Activated CD4-positive, alpha-beta T cell treated with anti-CD3 and anti-CD28 coated beads for 36 hours (primary cell): ENCODE results near the gene PRKCA. TPM values are rescaled to one million over a fixed set of nuclear protein-coding genes. Genes with fewer than 3 reads are reported as not detected.
A peak's percentile ranks its signal among the peaks of the same experiment; 100 is the strongest.
"Not testable (repeated sequence)": the region's sequence is repeated elsewhere in the genome, so short reads cannot be mapped to it uniquely, and the experiment has no call there.

Experiments
- ATAC-seq: fragments of 200-7000 bp; cut with Tn5 transposase; one replicate; pipeline ENCODE4 v1.10.0; 2021; ENCODE audit warnings: mild to moderate bottlenecking, moderate library complexity
- CTCF ChIA-PET: fragments of 350-600 bp; sonication (Branson Sonifier 250); formaldehyde crosslinking; loops from one replicate; lab custom pipeline; 2021; ENCODE audit warnings: antibody characterized with exemption; lab: Charles Lee
- POLR2A ChIA-PET: fragments of 350-600 bp; sonication (Branson Sonifier 250); formaldehyde crosslinking; loops from one replicate; lab custom pipeline; 2021; ENCODE audit warnings: antibody characterized with exemption, inconsistent platforms; lab: Charles Lee
- DNase-seq: peaks from one replicate; pipeline ENCODE4 v3.0.0-alpha.2; 2020
- H3K27ac Mint-ChIP-seq: one replicate; pipeline ENCODE4 v1.8.0; 2021; ENCODE audit warnings: mixed read lengths
- H3K27me3 Mint-ChIP-seq: one replicate; pipeline ENCODE4 v1.8.0; 2021; ENCODE audit warnings: mixed read lengths
- H3K36me3 Mint-ChIP-seq: one replicate; pipeline ENCODE4 v1.8.0; 2021; ENCODE audit warnings: low read depth, mixed read lengths
- H3K4me1 Mint-ChIP-seq: one replicate; pipeline ENCODE4 v1.8.0; 2021; ENCODE audit warnings: mixed read lengths
- H3K4me3 Mint-ChIP-seq: one replicate; pipeline ENCODE4 v1.8.0; 2021; ENCODE audit warnings: mild to moderate bottlenecking, moderate library complexity, mixed read lengths
- H3K9me3 Mint-ChIP-seq: one replicate; pipeline ENCODE4 v1.8.0; 2021; ENCODE audit warnings: low read depth, mixed read lengths
- intact Hi-C, 2 experiments: fragments of 100-400 bp; cut with DNase I in 1 of 2; cut with micrococcal nuclease in 1 of 2; formaldehyde crosslinking; loops; one replicate each; pipeline versions ENCODE4 v1.14.2 to v1.15.1; 2022 to 2024; cut with DNase I, micrococcal nuclease
- total RNA-seq, 2 experiments: library from RNA; stranded (reverse); gene quantifications; one replicate each; pipeline ENCODE4 v1.2.3, GENCODE V29; 2021

PRKCA gene
- total RNA-seq, 2 experiments from 2014 or later, result 73.3 to 77.0 TPM

DNA sequence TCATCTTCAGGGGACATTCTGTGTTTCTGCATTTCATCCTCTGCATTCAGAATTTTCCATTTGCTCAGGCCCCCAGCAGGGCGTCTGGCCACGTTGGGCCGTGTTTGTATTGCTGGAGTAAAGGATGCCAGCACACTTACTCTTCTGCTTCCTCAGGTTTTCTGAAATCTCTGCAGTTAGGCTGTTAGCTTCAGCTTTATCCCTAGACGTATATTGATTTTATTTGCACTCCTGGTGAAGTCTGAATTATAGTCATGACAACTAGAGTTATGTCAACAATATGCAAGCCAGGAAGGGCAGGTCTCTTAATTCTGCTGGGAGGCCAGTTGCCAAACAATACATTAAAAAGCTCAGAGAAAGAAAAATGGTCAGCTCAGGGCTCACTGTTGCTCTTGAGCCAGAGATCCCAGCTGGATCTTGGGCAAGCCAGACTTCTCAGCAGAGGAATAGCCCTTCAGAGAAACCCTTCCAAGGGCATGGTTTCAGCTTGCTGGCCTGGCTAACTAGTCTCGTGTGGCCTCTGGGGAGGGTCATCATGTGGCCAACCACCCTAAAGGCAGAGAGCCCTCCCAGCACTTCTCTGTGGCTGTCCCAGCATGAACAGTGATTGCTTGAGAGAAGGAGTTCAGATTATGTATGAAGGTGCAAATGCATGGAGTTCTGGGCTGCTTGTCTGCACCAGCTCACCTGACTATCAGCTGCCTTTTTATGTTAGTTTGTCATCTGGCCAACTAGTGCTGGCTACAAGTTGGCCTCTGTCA is 422.3 kb downstream of the PRKCA start:
- DNase-seq (no peak), ATAC-seq (no peak)
- no peaks in the 10 kb centered on the region for H3K9me3 Mint-ChIP-seq
- POLR2A ChIA-PET, result no interaction called here
- H3K4me3 Mint-ChIP-seq, result no peak overlapping the region
- H3K4me1 Mint-ChIP-seq, result no peaks in the 10 kb centered on the region
- intact Hi-C loops, result no loop called here
- no peaks in the 10 kb centered on the region for H3K27me3 Mint-ChIP-seq
- CTCF ChIA-PET, result interaction anchor here (0.6 kb wide), 1 partner anchor 86 kb away, joined by 3 read pairs; no protein-coding TSS in a partner anchor
- peaks cover 4% of the 10 kb centered on the region for H3K36me3 Mint-ChIP-seq
- H3K27ac Mint-ChIP-seq, result no peak overlapping the region

DNA sequence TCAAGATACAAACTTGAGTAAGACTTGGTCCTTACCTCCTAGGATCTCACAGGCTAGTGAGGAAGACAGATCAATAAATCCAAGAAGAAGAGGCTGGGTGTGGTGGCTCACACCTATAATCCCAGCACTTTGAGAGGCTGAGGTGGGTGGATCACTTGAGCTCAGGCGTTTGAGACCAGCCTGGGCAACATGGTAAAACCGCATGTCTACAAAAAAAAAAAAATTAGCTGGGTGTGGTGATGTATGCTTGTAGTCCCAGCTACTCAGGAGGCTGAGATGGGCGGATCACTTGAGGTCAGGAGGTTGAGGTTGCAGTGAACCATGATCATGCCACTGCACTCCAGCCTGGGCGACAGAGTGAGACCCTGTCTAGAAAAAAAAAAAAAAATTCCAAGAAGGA is 423.0 kb downstream of the PRKCA start:
- H3K9me3 Mint-ChIP-seq, POLR2A ChIA-PET, H3K36me3 Mint-ChIP-seq, ATAC-seq, H3K27me3 Mint-ChIP-seq, intact Hi-C loops, H3K4me3 Mint-ChIP-seq, H3K27ac Mint-ChIP-seq, DNase-seq, H3K4me1 Mint-ChIP-seq: not testable (repeated sequence)
- CTCF ChIA-PET, result interaction anchor here (0.7 kb wide), 1 partner anchor 139 kb away, joined by 3 read pairs; no protein-coding TSS in a partner anchor

DNA sequence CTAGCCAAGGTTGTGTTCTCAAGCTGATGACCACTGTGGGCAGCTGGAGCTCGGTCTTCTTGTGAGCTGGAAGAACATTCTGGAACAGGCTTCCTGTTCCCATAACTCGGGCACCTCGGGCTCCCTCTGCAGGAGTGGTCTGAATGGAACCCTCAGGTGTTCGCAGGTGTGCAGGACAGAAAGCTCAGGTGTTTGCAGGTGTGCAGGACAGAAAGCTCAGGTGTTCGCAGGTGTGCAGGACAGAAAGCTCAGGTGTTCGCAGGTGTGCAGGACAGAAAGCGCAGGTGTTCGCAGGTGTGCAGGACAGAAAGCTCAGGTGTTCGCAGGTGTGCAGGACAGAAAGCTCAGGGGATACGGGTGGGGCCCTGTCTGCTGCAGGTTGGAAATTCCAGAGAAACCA is 423.5 kb downstream of the PRKCA start:
- no peak for DNase-seq
- H3K27ac Mint-ChIP-seq, result no peak overlapping the region
- no peaks in the 10 kb centered on the region for H3K27me3 Mint-ChIP-seq
- ChIA-PET CTCF (interaction anchor here (0.6 to 1.0 kb wide), 4 partner anchors 34 to 175 kb away, joined by 3 read pairs; no protein-coding TSS in a partner anchor), POLR2A (no interaction called here)
- H3K9me3 Mint-ChIP-seq, result no peaks in the 10 kb centered on the region
- intact Hi-C loops, result no loop called here
- H3K4me3 Mint-ChIP-seq, result no peak overlapping the region
- H3K4me1 Mint-ChIP-seq, result peaks cover 2% of the 10 kb centered on the region
- no peak for ATAC-seq
- H3K36me3 Mint-ChIP-seq, result peaks cover 6% of the 10 kb centered on the region

DNA sequence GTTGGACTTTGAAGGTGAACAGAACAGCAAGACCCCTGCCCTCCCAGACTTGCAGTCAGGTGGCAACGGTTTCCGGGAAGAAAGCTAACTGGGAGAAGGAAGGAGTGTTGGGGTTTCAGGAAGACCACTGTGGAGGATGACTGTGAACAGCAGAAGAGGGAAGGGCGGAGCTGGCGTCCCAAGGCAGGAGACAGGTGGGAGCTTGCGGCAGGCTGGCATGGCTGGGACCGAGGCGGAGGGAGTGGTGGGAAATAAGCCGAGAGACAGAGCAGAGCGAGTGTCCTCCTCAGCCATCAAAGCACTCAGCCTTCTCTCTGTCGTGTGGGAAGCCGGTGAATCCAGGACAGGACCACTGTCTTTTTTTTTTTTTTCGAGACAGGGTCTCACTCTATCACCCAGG is 424.0 kb downstream of the PRKCA start:
- intact Hi-C loops, result no loop called here
- H3K4me1 Mint-ChIP-seq, result peaks cover 2% of the 10 kb centered on the region
- H3K27ac Mint-ChIP-seq, result no peak overlapping the region
- no peaks in the 10 kb centered on the region for H3K9me3 Mint-ChIP-seq
- ChIA-PET CTCF (interaction anchor here (0.6 to 1.0 kb wide), 3 partner anchors 35 to 175 kb away, joined by 3 read pairs; no protein-coding TSS in a partner anchor), POLR2A (no interaction called here)
- H3K27me3 Mint-ChIP-seq, result no peaks in the 10 kb centered on the region
- DNase-seq (no peak), ATAC-seq (no peak)
- peaks cover 6% of the 10 kb centered on the region for H3K36me3 Mint-ChIP-seq
- H3K4me3 Mint-ChIP-seq, result no peak overlapping the region

DNA sequence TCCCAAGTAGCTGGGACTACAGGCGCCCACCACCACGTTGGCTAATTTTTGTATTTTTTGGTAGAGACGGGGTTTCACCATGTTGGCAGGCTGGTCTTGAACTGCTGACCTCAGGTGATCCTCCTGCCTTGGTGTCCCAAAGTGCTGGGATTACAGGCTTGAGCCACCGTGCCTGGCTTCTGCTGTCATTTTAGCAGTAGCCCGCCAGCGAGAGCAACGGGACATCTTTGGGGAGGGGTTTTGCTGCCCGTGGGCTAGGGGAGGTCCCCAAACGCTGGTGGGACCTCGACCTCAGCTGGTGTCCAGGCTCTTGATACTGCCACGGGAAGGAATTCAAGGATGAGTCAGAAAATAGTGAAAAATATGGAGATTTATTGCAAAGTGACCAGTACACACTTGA is 424.4 kb downstream of the PRKCA start:
- ChIA-PET CTCF (interaction anchor here (0.6 to 1.5 kb wide), 5 partner anchors 12 to 708 kb away, joined by 3 to 5 read pairs (median 3); no protein-coding TSS in a partner anchor), POLR2A (no interaction called here)
- no peaks in the 10 kb centered on the region for H3K9me3 Mint-ChIP-seq
- DNase-seq (no peak), ATAC-seq (no peak)
- no peaks in the 10 kb centered on the region for H3K27me3 Mint-ChIP-seq
- H3K4me3 Mint-ChIP-seq, result no peak overlapping the region
- H3K4me1 Mint-ChIP-seq, result peaks cover 2% of the 10 kb centered on the region
- no peak overlapping the region for H3K27ac Mint-ChIP-seq
- peaks cover 6% of the 10 kb centered on the region for H3K36me3 Mint-ChIP-seq
- intact Hi-C loops, result no loop called here

DNA sequence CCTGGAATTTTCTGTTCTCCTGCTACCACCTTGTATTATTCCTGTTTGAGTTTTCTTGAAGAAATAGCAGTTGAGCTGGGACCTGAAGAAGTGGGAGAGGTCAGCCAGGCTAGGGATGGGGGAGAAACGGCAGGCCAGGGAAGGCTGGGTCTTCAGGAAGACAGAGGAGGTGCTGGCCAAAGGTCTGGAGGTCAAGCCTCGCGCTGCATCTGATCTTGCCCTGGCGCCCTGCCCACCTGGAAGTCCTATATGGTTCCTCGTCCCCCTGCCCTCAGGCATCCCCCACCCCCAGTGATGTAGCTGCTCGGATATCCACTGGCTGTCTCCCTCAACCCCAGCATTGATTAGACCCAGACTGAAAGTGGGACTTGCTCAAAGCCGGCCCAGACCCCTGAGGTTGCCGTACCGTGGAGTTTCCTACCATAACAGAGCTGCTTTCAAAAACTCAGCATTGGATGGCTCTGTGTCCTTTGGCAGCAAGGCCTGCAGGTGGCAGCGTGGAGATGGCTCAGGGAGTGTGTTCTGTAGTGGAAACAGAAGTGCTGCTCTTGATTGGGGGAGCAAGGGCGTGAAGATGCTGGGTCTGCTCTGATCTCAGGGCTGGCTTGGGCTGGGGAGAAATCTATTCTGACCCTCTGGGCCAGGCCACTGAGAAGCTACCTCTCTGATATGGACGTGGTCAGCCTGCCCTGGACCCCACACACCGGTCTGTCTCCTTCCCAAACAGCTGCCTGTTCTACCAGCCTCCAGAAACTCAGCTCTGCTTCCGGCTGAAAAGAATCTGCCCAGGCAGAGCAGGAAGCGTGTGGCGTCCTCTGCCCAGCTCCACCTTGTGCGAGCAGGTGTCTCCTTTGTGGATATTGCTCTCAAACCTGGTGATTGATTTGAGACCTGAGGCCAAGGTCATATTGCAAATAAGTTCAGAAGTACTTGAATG is 425.5 kb downstream of the PRKCA start:
- H3K27me3 Mint-ChIP-seq, result no peaks in the 10 kb centered on the region
- ATAC-seq (peak; percentile 80), DNase-seq (peak; percentile 69)
- no peak overlapping the region for H3K27ac Mint-ChIP-seq
- peaks cover 2% of the 10 kb centered on the region for H3K4me1 Mint-ChIP-seq
- H3K4me3 Mint-ChIP-seq, result no peak overlapping the region
- POLR2A ChIA-PET, result no interaction called here
- CTCF ChIA-PET, result interaction anchor here (0.5 to 1.5 kb wide), 7 partner anchors 13 to 709 kb away, joined by 3 to 5 read pairs (median 3); no protein-coding TSS in a partner anchor
- H3K36me3 Mint-ChIP-seq, result peaks cover 13% of the 10 kb centered on the region
- no peaks in the 10 kb centered on the region for H3K9me3 Mint-ChIP-seq
- intact Hi-C loops, result loop anchor here in 1 of 2 experiments (1.0 kb wide), 1 partner anchor 178 kb away; no protein-coding TSS in a partner anchor

DNA sequence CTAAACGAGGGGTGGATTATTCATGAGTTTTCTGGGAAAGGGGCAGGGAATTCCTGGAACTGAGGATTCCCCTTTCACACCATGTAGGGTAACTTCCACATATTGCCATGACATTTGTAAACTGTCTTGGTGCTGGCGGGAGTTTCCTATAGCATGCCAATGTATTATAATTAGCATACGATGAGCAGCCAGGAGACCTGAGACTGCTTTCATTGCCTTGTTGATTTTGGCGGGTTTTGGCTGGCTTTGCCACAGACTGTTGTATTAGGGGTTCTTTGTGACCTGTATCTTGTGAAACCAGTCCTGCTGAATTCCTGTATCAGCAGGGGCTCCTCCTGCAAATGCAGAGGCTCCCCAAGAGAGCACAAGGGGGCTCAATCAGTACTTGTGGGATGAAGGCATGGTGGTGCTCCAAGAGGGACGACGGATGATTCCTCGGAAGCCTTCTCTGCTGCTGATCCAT is 428.1 kb downstream of the PRKCA start:
- ChIA-PET CTCF (no interaction called here), POLR2A (no interaction called here)
- intact Hi-C loops, result no loop called here
- DNase-seq (no peak), ATAC-seq (no peak)
- no peaks in the 10 kb centered on the region for H3K27me3 Mint-ChIP-seq
- H3K9me3 Mint-ChIP-seq, result no peaks in the 10 kb centered on the region
- H3K4me3 Mint-ChIP-seq, result no peak overlapping the region
- peaks cover 34% of the 10 kb centered on the region for H3K36me3 Mint-ChIP-seq
- peaks cover 2% of the 10 kb centered on the region for H3K4me1 Mint-ChIP-seq
- H3K27ac Mint-ChIP-seq, result no peak overlapping the region

DNA sequence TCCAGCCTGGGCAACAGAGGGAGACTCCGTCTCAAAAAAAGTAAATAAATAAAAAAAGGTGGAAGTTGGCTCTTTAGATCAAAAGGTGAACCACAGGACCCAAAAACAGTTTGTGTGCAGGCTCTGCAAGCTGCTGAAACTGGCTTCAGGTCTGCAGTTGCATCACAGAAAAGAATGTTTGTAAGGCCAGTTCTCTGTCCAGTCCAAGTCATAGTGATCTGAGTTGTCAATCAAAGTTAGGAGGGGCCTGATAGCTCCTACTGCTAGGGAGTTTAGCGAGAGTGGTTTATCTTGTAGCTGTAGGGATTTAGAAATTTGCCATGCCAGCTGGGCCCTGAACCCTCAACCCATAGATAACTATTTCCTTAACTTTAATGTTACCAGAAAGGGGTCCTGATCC is 431.3 kb downstream of the PRKCA start:
- Mint-ChIP-seq H3K36me3 (peaks cover 41% of the 10 kb centered on the region), H3K4me3 (no peak overlapping the region), H3K9me3 (no peaks in the 10 kb centered on the region), H3K27ac (no peak overlapping the region), H3K27me3 (no peaks in the 10 kb centered on the region), H3K4me1 (peaks cover 2% of the 10 kb centered on the region)
- DNase-seq (no peak), ATAC-seq (no peak)
- ChIA-PET POLR2A (no interaction called here), CTCF (no interaction called here)
- intact Hi-C loops, result no loop called here

DNA sequence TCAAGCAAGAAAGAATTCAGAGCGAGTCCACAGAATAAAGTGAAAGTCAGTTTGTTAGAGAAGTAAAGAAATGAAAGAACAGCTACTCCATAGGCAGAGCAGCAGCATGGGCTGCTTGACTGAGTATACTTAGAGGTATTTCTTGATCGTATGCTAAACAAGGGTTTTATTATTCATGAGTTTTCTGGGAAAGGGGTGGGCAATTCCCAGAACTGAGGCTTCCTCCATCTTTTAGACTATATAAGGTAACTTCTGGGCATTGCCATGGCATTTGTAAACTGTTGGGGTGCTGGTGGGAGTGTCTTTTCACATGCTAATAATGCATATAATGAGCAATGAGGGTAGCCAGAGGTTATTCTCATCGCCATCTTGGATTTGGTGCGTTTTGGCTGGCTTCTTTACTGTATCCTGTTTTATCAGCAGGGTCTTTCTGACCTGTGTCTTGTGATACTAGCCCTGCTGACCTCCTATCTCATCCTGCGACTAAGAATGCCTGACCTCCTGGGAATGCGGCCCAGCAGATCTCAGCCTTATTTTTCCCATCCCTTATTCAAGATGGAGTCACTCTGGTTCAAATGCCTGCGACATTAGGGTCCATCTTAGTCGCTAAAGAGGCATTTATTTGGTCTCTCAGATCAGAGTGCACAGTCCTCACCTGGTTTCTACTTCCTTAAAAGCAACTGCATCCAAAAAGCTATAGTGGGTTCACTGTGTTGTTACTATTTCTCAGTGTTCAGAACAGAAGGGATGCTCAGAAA is 432.0 kb downstream of the PRKCA start:
- Mint-ChIP-seq H3K4me3 (no peak overlapping the region), H3K27ac (peak overlapping the region; percentile 26), H3K9me3 (no peaks in the 10 kb centered on the region), H3K27me3 (no peaks in the 10 kb centered on the region), H3K4me1 (peaks cover 2% of the 10 kb centered on the region), H3K36me3 (peaks cover 41% of the 10 kb centered on the region)
- intact Hi-C loops, result no loop called here
- POLR2A ChIA-PET, result no interaction called here
- CTCF ChIA-PET, result interaction anchor here (0.6 kb wide), 1 partner anchor 558 kb away, joined by 4 read pairs; no protein-coding TSS in a partner anchor
- ATAC-seq, result no peak
- DNase-seq, result no peak

DNA sequence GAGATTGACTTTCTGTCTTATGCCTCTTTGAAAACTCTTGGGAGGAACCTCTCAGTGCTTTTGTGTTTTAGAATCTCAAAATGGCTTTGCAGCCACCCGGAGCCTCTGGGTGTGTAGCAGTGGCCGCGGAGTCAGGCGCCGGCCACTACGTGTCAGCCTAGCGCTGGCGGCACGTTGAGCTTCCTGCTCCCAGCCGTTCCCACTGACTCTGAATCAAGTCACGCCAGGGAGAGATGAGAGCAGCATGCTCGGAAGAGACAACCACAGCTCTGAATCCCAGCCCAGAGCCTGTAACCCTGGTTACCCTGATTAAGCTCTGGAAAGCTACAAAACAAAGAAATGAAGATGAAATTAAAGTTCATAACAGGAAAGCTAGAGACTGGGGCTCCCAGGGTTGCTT is 435.1 kb downstream of the PRKCA start:
- Mint-ChIP-seq H3K27ac (no peak overlapping the region), H3K27me3 (no peaks in the 10 kb centered on the region), H3K9me3 (no peaks in the 10 kb centered on the region), H3K4me1 (no peaks in the 10 kb centered on the region), H3K4me3 (no peak overlapping the region), H3K36me3 (peaks cover 49% of the 10 kb centered on the region)
- CTCF ChIA-PET, result interaction anchor here (0.5 kb wide), 1 partner anchor 555 kb away, joined by 3 read pairs; no protein-coding TSS in a partner anchor
- DNase-seq (no peak), ATAC-seq (no peak)
- POLR2A ChIA-PET, result no interaction called here
- intact Hi-C loops, result no loop called here

DNA sequence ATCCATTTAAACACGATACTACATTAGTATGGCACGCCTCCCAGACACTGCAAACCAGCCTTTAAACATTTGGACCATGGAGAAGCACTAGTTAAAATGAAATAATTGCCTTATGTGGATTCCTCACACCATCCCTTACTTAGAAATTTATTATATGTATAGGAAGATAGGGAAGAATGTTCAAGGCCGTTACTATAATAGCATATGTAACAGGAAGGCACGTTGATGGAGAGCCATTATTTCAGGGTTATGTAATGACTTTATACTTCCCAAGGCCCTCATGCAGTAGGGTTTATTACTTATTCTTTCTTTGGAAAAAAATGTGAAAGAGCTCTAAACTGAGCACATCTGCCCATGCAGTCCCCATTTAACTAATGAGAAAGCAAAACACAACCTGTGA is 435.9 kb downstream of the PRKCA start:
- no peaks in the 10 kb centered on the region for H3K27me3 Mint-ChIP-seq
- intact Hi-C loops, result no loop called here
- H3K27ac Mint-ChIP-seq, result no peak overlapping the region
- no peaks in the 10 kb centered on the region for H3K9me3 Mint-ChIP-seq
- ChIA-PET CTCF (no interaction called here), POLR2A (no interaction called here)
- no peak for ATAC-seq
- H3K36me3 Mint-ChIP-seq, result peaks cover 47% of the 10 kb centered on the region
- DNase-seq, result no peak
- no peak overlapping the region for H3K4me3 Mint-ChIP-seq
- H3K4me1 Mint-ChIP-seq, result no peaks in the 10 kb centered on the region
